HepG2 (cell line): ENCODE results near the gene RASGRP2. TPM values are rescaled to one million over a fixed set of nuclear protein-coding genes. Genes with fewer than 3 reads are reported as not detected.

Source experiments
- ATAC-seq: fragments of 200-7000 bp; cut with Tn5 transposase; 3 replicates; pipeline ENCODE4 v1.9.1; 2020; ENCODE audit warnings: mild to moderate bottlenecking, moderate library complexity
- BruUV-seq: library from RNA; stranded (reverse); fragments of 400-500 nt; replicated peaks from 2 replicates; lab custom pipeline; 2021; lab: Mats Ljungman, UMichigan
- CTCF ChIA-PET: fragments of 300-600 bp; formaldehyde crosslinking; extraction: SDS; loops from one replicate; lab custom pipeline; 2021; ENCODE audit warnings: low total read pairs, inconsistent platforms, low intra/inter-chr PET ratio; lab: Yijun Ruan, JAX
- POLR2A ChIA-PET: fragments of 350-600 bp; sonication (Branson Sonifier 250); formaldehyde crosslinking; loops from one replicate; lab custom pipeline; 2020; ENCODE audit warnings: antibody characterized with exemption, inconsistent platforms; lab: Yijun Ruan, JAX
- DNase-seq: peaks from one replicate; pipeline ENCODE4 v3.0.0-alpha.2; 2015; ENCODE audit warnings: low spot score
- FAIRE-seq: peaks from 3 replicates; lab custom pipeline; 2011; peaks lifted over from hg19 to GRCh38; lab: Jason Lieb, UNC
- H2AFZ ChIP-seq: one replicate; pipeline ENCODE4 v1.6.1; 2011; ENCODE audit warnings: low read length, inconsistent platforms
- H3K27ac ChIP-seq: fragments of 300-600 bp; 3 replicates; pipeline ENCODE4 v1.8.0; 2011; ENCODE audit warnings: mixed run types, mild to moderate bottlenecking, mixed read lengths, low read length, inconsistent platforms; ENCODE audit not compliant: insufficient read depth; ENCODE audit errors: extremely low read length
- H3K27me3 ChIP-seq, 2 experiments: fragments of 200-600 bp in 1 of 2; 2 replicates in 1 of 2; 3 replicates in 1 of 2; pipeline versions ENCODE4 v1.6.0 to v1.8.0; 2011; ENCODE audit warnings: low read length in 2 of 2, mild to moderate bottlenecking in 2 of 2, moderate library complexity in 2 of 2, inconsistent platforms in 1 of 2; ENCODE audit not compliant: insufficient read depth in 2 of 2, control insufficient read depth in 1 of 2
- H3K36me3 ChIP-seq, 2 experiments: fragments of 200-600 bp in 1 of 2; replicated peaks in 1 of 2; 2 replicates in 1 of 2; 3 replicates in 1 of 2; pipeline versions ENCODE4 v1.5.1 to v1.8.0; 2011; ENCODE audit warnings: low read length in 2 of 2, inconsistent platforms in 1 of 2; ENCODE audit not compliant: insufficient read depth in 2 of 2, control insufficient read depth in 1 of 2
- H3K4me1 ChIP-seq: 2 replicates; pipeline ENCODE4 v1.5.1; 2012; ENCODE audit warnings: low read length, inconsistent platforms; ENCODE audit not compliant: insufficient read depth
- H3K4me2 ChIP-seq: 2 replicates; pipeline ENCODE4 v1.6.0; 2011; ENCODE audit warnings: low read depth, low read length, inconsistent platforms
- H3K4me3 ChIP-seq, 3 experiments: fragments of 200-600 bp in 1 of 3; sonication (generic), shearing (Covaris generic) in 1 of 3; replicated peaks in 1 of 3; 2 replicates each; pipeline ENCODE4 v1.5.1; 2011 to 2016; ENCODE audit warnings: low read length in 3 of 3, inconsistent platforms in 2 of 3, low read depth in 2 of 3, mild to moderate bottlenecking in 2 of 3, control low read depth in 1 of 3, mixed read lengths in 1 of 3; ENCODE audit not compliant: insufficient read depth in 1 of 3
- H3K79me2 ChIP-seq: one replicate; pipeline ENCODE4 v1.6.1; 2011; ENCODE audit warnings: low read length, inconsistent platforms; ENCODE audit not compliant: insufficient read depth
- H3K9ac ChIP-seq: 2 replicates; pipeline ENCODE4 v1.6.0; 2011; ENCODE audit warnings: mild to moderate bottlenecking, low read depth, low read length, inconsistent platforms; ENCODE audit not compliant: insufficient read depth
- H3K9me3 ChIP-seq: 2 replicates; pipeline ENCODE4 v1.5.1; 2012; ENCODE audit warnings: mild to moderate bottlenecking, low read length
- H4K20me1 ChIP-seq: 2 replicates; pipeline ENCODE4 v1.6.0; 2011; ENCODE audit warnings: inconsistent platforms, mild to moderate bottlenecking, low read length, moderate library complexity; ENCODE audit not compliant: insufficient read depth
- AKAP8 ChIP-seq: sonication (generic); formaldehyde crosslinking; IDR thresholded peaks from 2 replicates; pipeline ENCODE4 v1.5.1; 2020; ENCODE audit warnings: mild to moderate bottlenecking, missing genetic modification reagents
- ISL2 ChIP-seq: sonication (generic); formaldehyde crosslinking; IDR thresholded peaks from 2 replicates; pipeline ENCODE4 v1.5.0; 2020; ENCODE audit warnings: missing genetic modification reagents
- ZNF180 ChIP-seq: sonication (generic); formaldehyde crosslinking; IDR thresholded peaks from 2 replicates; pipeline ENCODE4 v1.4.0; 2020; ENCODE audit warnings: low read depth, missing genetic modification reagents, borderline replicate concordance
- WGBS: methylation state at CpG from one replicate; pipeline ENCODE4 v1.1.6; 2017; ENCODE audit warnings: low lambda C conversion rate; 5-methylcytosine and 5-hydroxymethylcytosine counted together
- in situ Hi-C: cut with HindIII; loops from 2 replicates; pipeline ENCODE4 v1.10.0; 2017; ENCODE audit warnings: low pct_unique_long_range_greater_than_20kb; ENCODE audit not compliant: extremely low pct_ligation_motif_present
- intact Hi-C: fragments of 100-400 bp; cut with micrococcal nuclease; formaldehyde crosslinking; loops from one replicate; pipeline ENCODE4 v1.10.0; 2022; ENCODE audit not compliant: unreplicated experiment
- polyA plus RNA-seq, 8 experiments: library from polyadenylated mRNA; depleted of rRNA in 3 of 8; stranded (reverse) in 7 of 8; unstranded in 1 of 8; fragments of >200 nt; fragmentation: Illumina TruSeq in 4 of 8; extraction: Trizol in 4 of 8; gene quantifications; 2 replicates each; pipeline versions ENCODE4 v1.2.1 to v1.2.3, GENCODE V29; 2011 to 2016; ENCODE audit warnings: low read depth in 4 of 8, missing spikeins in 1 of 8, mixed read lengths in 1 of 8; ENCODE audit not compliant: insufficient read depth in 1 of 8
- total RNA-seq, 5 experiments: library from RNA; depleted of rRNA; stranded (reverse); fragments of >200 nt; fragmentation: Illumina TruSeq; extraction: Trizol; gene quantifications; 2 replicates each; pipeline ENCODE4 v1.2.3, GENCODE V29; 2016; ENCODE audit warnings: low read depth in 1 of 5
- TF ChIP-seq, protein P1 (sequence below): sonication (generic); formaldehyde crosslinking; IDR thresholded peaks from 2 replicates; pipeline ENCODE4 v1.5.1; 2020; ENCODE audit warnings: missing genetic modification reagents, mild to moderate bottlenecking, borderline replicate concordance

Gene RASGRP2
- total and polyA plus RNA-seq, 2 of the 13 experiments (the other 11 are each of a cell fraction or from before 2014, with no cell fraction given), result 0.61 TPM; not detected in 1

DNA sequence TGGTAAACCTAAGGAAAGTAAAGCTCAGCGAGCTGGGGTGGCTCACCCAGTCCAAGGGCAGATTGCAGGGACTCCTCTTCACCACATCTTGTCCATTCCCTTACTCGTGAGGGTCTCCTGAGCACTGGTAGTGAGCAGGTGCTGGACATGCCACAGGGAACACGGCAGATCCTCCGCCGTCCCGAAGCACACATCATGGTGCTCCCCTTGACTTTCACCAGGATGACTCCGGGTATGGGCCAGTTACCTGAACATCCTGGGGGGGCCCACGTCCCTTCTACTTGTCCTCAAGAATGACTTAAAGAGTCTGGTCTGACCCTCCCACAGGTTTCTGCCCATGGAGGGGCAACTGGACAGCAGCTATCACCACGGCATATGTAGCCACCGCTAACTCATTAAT is 42.4 kb upstream of the RASGRP2 start (continued):
- no peak for TF ChIP-seq ISL2 (CRISPR knock-in tag)

DNA sequence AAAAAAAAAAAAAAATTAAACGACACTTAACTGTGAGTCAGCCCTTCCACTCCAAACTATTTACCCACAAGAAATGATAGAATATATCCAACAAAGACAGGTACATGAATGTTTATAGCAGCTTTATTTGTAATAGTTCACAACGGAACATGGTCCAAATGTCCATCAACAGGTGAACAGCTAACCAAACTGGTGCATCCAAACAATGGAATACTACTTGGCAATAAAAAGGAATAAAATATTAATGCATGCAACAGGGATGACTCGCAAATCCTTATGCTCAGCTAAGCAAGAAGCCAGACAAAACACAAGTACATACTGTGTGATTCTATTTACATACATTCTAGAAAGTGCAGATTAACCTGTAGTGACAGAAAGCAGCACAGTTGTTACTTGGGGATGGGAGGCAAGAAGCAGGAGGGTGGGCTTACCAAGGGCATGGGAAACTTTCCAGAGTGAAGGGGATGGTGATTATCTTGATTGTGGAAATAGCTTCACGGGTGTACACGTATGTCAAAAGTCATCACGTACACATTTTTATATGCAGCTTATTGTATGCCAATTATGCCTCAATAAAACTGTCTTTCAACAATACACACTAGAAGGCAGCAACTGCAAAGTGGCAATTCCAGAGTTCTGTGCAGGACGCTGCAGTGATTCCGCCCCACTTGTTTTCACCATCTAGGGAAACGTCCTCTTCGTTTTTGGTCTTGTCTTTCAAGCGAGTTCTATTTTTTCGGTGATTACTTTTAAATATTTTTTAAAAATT is 41.1 kb upstream of the RASGRP2 start:
- CTCF ChIA-PET, result no interaction called here
- no peaks in the 10 kb centered on the region for H3K4me1 ChIP-seq

More for the DNA sequence above, 41.1 kb upstream of the RASGRP2 start:
- intact Hi-C loops, result loop anchor here (10.0 kb wide), 1 partner anchor 60 kb away; the partner anchor contains the start of gene CDC42BPG
- DNase-seq (no peak), ATAC-seq (no peak), FAIRE-seq (no peak)
- no TSS peak for BruUV-seq
- Histone ChIP-seq H3K27me3 (no peaks in the 10 kb centered on the region), H3K4me3 (no peak overlapping the region), H3K27ac (no peak overlapping the region), H3K79me2 (no peaks in the 10 kb centered on the region), H4K20me1 (no peaks in the 10 kb centered on the region), H3K9ac (no peak overlapping the region), H3K36me3 (no peaks in the 10 kb centered on the region), H3K9me3 (no peaks in the 10 kb centered on the region), H2AFZ (no peak overlapping the region), H3K4me2 (no peak overlapping the region)
- in situ Hi-C loops, result loop anchor here (5.0 kb wide), 1 partner anchor 107 kb away; no protein-coding TSS in a partner anchor
- POLR2A ChIA-PET, result no interaction called here
- TF ChIP-seq AKAP8 (CRISPR knock-in tag) (no peak), ZNF180 (CRISPR knock-in tag) (no peak)
- TF ChIP-seq, protein P1, sequence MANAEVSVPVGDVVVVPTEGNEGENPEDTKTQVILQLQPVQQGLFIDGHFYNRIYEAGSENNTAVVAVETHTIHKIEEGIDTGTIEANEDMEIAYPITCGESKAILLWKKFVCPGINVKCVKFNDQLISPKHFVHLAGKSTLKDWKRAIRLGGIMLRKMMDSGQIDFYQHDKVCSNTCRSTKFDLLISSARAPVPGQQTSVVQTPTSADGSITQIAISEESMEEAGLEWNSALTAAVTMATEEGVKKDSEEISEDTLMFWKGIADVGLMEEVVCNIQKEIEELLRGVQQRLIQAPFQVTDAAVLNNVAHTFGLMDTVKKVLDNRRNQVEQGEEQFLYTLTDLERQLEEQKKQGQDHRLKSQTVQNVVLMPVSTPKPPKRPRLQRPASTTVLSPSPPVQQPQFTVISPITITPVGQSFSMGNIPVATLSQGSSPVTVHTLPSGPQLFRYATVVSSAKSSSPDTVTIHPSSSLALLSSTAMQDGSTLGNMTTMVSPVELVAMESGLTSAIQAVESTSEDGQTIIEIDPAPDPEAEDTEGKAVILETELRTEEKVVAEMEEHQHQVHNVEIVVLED (CRISPR knock-in tag), result no peak
- WGBS, result 95% methylated on average over 12 of the region's 12 CpGs
